GM19372 (cell line): ENCODE measurements around the gene ZNF534.
"Not testable (repeated sequence)": the region's sequence is repeated elsewhere in the genome, so short reads cannot be mapped to it uniquely, and the experiment has no call there.

ENCODE experiments used
- ATAC-seq: cut with Tn5 transposase; IDR thresholded peaks from one replicate; pipeline ENCODE4 v1.9.1; 2021; ENCODE audit warnings: mild to moderate bottlenecking, low read depth, moderate library complexity; ENCODE audit not compliant: unreplicated experiment

ZNF534 gene

GRCh38 chr19:52428937-52429336 lies at the start of gene ZNF534:
ZNF534 (plus strand) TSS chr19:52429148; CDS start chr19:52431475, 2,327 bp downstream.
- no peak for ATAC-seq

GRCh38 chr19:52391135-52391534 lies 37.8 kb upstream of the ZNF534 start:
- ATAC-seq, result no peak

GRCh38 chr19:52397310-52398080 lies 31.5 kb upstream of the ZNF534 start, which contains the start of gene ZNF528:
ZNF528 (plus strand) TSS chr19:52397849; CDS start chr19:52402014, 4,165 bp downstream.
- no peak for ATAC-seq

GRCh38 chr19:52398081-52398441 lies 30.9 kb upstream of the ZNF534 start:
- no peak for ATAC-seq

GRCh38 chr19:52410276-52410675 lies 18.7 kb upstream of the ZNF534 start:
- ATAC-seq, result no peak

GRCh38 chr19:52415711-52416110 lies 13.2 kb upstream of the ZNF534 start:
- no peak for ATAC-seq

- no peak for ATAC-seq
These were observed 13.2 kb downstream of the ZNF534 start for GRCh38 chr19:52442179-52442578.

- no peak for ATAC-seq
These were observed 15.6 kb downstream of the ZNF534 start for GRCh38 chr19:52444506-52444905.

GRCh38 chr19:52451241-52451640 lies 22.3 kb downstream of the ZNF534 start:
- no peak for ATAC-seq

GRCh38 chr19:52453324-52454094 lies 24.6 kb downstream of the ZNF534 start, which contains the start of gene ZNF578:
ZNF578 (plus strand) TSS chr19:52453553; CDS start chr19:52501846, 48,293 bp downstream.
- no peak for ATAC-seq

- no peak for ATAC-seq
These were observed 36.0 kb downstream of the ZNF534 start for GRCh38 chr19:52464798-52465470.

- ATAC-seq, result no peak
These were observed 44.9 kb downstream of the ZNF534 start for GRCh38 chr19:52473655-52474350.

GRCh38 chr19:52474351-52475127 lies 45.6 kb downstream of the ZNF534 start:
- no peak for ATAC-seq

GRCh38 chr19:52484111-52484743 lies 55.3 kb downstream of the ZNF534 start:
- not testable (repeated sequence) for ATAC-seq

- ATAC-seq, result not testable (repeated sequence)
These were observed 56.1 kb downstream of the ZNF534 start for GRCh38 chr19:52485064-52485463.

GRCh38 chr19:52485561-52486240 lies 56.8 kb downstream of the ZNF534 start:
- not testable (repeated sequence) for ATAC-seq

GRCh38 chr19:52492201-52492993 lies 63.4 kb downstream of the ZNF534 start:
- ATAC-seq, result no peak

- ATAC-seq, result no peak
These were observed 64.1 kb downstream of the ZNF534 start for GRCh38 chr19:52492994-52493470.
